HUES48 (cell line): ENCODE data around the gene COX7A1.
A peak's percentile ranks its signal among the peaks of the same experiment; 100 is the strongest.
"Not testable (repeated sequence)": the region's sequence is repeated elsewhere in the genome, so short reads cannot be mapped to it uniquely, and the experiment has no call there.

Experiments used
- H3K27ac ChIP-seq: one replicate; pipeline ENCODE4 v1.7.0; 2013; ENCODE audit warnings: low read depth, low read length, inconsistent platforms
- H3K27me3 ChIP-seq: 2 replicates; pipeline ENCODE4 v1.6.1; 2013; ENCODE audit warnings: mild to moderate bottlenecking, low read length; ENCODE audit not compliant: control insufficient read depth, insufficient read depth
- H3K36me3 ChIP-seq: 2 replicates; pipeline ENCODE4 v1.6.1; 2013; ENCODE audit warnings: low read length; ENCODE audit not compliant: control insufficient read depth, insufficient read depth
- H3K4me1 ChIP-seq: 2 replicates; pipeline ENCODE4 v1.6.1; 2013; ENCODE audit warnings: mild to moderate bottlenecking, low read length; ENCODE audit not compliant: control insufficient read depth, insufficient read depth
- H3K4me3 ChIP-seq: 2 replicates; pipeline ENCODE4 v1.5.1; 2013; ENCODE audit warnings: mild to moderate bottlenecking, low read depth, low read length
- H3K9ac ChIP-seq: 2 replicates; pipeline ENCODE4 v1.6.1; 2013; ENCODE audit warnings: mild to moderate bottlenecking, low read depth, low read length, moderate library complexity
- H3K9me3 ChIP-seq: 2 replicates; pipeline ENCODE4 v1.6.1; 2013; ENCODE audit warnings: low read length; ENCODE audit not compliant: control insufficient read depth, insufficient read depth

Gene COX7A1

DNA sequence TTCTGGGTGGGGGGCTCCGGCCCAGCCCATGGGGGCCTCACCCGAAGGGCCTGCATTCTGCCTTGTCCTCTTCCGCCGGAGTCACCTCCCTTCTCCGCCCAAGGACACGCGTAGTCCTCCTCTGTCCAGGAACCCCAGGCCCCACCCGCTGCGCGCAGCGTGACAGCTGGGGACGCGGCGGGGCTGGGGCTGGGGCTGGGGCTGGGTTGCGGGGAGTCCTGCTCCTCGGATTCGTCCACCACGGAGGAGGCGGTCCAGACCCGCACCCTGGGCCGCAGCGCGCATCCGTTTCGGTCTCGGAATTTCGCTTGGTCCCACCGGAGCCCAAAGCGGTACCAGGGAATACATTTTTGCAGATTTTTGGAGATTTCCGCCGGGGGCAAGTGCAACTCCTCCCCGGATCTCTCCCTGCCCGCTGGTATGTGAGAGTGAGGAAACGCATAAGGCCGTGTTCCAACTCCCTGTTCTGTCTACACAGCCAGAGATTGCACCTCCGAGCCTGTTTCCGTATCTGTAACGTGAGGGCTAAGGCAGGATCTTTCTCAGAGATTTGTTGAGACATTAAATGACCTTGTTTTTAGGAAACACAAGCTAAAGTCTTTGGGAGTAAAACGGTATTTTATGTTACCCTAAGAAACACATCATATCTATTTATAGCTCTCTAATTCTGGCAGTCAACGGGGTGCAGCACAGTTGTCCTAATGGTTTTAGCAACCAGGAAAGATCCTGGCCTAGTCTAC lies at the start of gene COX7A1:
Gene COX7A1, minus strand, starts transcription at position 96 of the 740 bp plus-strand sequence. Its CDS starts 40 bp downstream, at position 56.
- Histone ChIP-seq H3K27ac (no peak within 1 kb of the TSS), H3K27me3 (no peaks in the 10 kb centered on the region), H3K9ac (no peak within 1 kb of the TSS), H3K4me1 (no peaks in the 10 kb centered on the region), H3K4me3 (no peak within 1 kb of the TSS), H3K36me3 (peaks cover 45% of the 10 kb centered on the region), H3K9me3 (no peaks in the 10 kb centered on the region)

DNA sequence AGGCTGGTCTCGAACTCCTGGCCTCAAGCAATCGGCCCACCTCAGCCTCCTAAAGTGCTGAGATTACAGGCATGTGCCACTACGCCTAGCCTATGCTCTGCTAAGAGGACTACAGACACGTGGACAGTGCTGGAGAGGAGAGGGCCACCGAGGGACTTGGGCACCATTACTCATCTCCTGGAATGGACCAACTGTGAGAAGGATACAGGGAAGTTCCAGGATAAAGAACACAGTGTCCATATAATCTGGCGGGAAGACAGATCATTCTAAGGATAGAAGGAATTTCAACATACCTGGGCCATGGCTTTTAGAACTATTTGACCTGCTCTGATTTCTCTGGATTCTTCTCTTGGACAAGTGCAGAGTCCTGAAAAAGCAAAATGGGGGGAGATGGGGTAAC lies 49.4 kb upstream of the COX7A1 start:
- Histone ChIP-seq H3K4me1 (no peaks in the 10 kb centered on the region), H3K36me3 (no peaks in the 10 kb centered on the region), H3K9me3 (no peaks in the 10 kb centered on the region), H3K4me3 (no peak overlapping the region), H3K27ac (no peak overlapping the region), H3K9ac (no peak overlapping the region), H3K27me3 (no peaks in the 10 kb centered on the region)

DNA sequence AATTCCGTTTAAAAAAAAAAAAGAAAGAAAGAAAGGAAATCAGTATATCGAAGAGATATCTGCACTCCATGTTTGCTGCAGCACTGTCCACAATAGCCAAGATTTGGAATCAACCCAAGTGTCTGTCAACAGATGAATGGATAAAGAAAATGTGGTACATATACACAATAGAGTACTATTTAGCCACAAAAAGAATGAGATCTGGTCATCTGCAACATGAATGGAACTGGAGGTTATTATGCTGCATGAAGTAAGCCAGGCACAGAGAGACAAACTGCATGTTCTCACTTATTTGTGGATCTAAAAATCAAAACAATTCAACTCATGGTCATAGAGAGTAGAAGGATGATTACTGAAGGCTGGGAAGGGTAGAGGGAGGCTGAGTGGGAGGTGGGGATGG lies 45.9 kb upstream of the COX7A1 start:
- H3K27me3 ChIP-seq: no peaks in the 10 kb centered on the region
- H3K36me3 ChIP-seq: peaks cover 6% of the 10 kb centered on the region; the same call in 1 of the 2 replicates
- H3K4me1 ChIP-seq: no peaks in the 10 kb centered on the region
- H3K9ac ChIP-seq: no peak overlapping the region
- H3K27ac ChIP-seq: no peak overlapping the region
- no peaks in the 10 kb centered on the region for H3K9me3 ChIP-seq
- H3K4me3 ChIP-seq: no peak overlapping the region

DNA sequence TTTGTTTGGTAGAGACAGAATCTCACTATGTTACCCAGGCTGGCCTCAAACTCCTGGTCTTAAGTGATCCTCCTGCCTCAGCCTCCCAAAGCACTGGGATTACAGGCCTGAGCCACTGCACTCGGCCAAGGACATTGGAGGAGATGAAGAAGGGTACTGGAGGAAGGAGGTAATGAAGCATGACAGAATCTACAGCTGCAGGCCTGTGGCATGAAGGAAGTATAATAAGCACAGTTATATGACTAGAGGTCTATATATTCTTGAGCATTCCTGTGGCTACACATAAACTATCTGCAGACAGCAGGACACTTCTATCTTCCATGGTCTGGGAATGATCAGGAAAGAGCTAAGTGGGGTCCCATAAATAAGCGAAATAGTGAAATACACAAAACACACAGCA lies 44.0 kb upstream of the COX7A1 start:
- H3K9me3 ChIP-seq: no peaks in the 10 kb centered on the region
- no peaks in the 10 kb centered on the region for H3K4me1 ChIP-seq
- H3K36me3 ChIP-seq: peaks cover 6% of the 10 kb centered on the region; the same call in 1 of the 2 replicates
- no peaks in the 10 kb centered on the region for H3K27me3 ChIP-seq
- no peak overlapping the region for H3K27ac ChIP-seq
- no peak overlapping the region for H3K9ac ChIP-seq
- no peak overlapping the region for H3K4me3 ChIP-seq

DNA sequence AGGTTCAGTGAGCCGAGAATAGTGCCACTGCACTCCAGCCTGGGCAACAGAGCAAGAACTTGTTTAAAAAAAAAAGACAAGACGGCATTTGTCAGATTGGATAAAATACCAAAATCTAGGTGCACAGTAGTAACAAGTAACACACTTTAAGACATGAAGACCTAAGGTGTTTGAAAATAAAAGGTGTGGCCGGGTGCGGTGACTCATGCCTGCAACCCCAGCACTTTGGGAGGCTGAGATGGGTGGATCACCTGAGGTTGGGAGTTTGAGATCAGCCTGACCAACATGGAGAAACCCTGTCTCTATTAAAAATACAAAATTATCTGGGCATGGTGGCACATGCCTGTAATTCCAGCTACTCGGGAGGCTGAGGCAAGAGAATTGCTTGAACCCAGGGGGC lies 34.5 kb upstream of the COX7A1 start:
- not testable (repeated sequence) for H3K9ac ChIP-seq, H3K9me3 ChIP-seq, H3K27ac ChIP-seq, H3K27me3 ChIP-seq, H3K4me3 ChIP-seq, H3K36me3 ChIP-seq
- H3K4me1 ChIP-seq: peaks cover 15% of the 10 kb centered on the region

DNA sequence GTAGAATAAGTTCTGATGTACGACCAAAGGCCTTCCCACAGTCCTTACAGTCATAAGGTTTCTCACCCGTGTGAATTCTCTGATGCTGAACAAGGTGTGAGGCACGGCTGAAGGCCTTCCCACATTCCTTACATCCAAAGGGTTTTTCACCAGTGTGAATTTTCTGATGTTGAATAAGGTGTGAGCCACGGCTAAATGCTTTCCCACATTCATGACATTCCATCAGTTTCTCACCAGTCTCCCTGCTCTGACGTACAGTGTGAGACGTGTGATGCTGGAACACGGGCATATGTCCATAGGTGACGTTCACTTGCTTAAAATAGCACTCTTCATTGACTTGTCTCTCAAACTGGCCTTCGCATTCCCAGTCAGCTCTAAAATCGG lies 31.0 kb upstream of the COX7A1 start:
- H3K27me3 ChIP-seq: no peaks in the 10 kb centered on the region
- H3K4me1 ChIP-seq: peaks cover 15% of the 10 kb centered on the region
- H3K36me3 ChIP-seq: peaks cover 5% of the 10 kb centered on the region; the same call in 1 of the 2 replicates
- no peaks in the 10 kb centered on the region for H3K9me3 ChIP-seq
- no peak overlapping the region for H3K4me3 ChIP-seq
- H3K9ac ChIP-seq: 0 out of 2 replicates have a peak overlapping the region, but pooled peaks have one; percentile 2
- H3K27ac ChIP-seq: peak overlapping the region; percentile 84

DNA sequence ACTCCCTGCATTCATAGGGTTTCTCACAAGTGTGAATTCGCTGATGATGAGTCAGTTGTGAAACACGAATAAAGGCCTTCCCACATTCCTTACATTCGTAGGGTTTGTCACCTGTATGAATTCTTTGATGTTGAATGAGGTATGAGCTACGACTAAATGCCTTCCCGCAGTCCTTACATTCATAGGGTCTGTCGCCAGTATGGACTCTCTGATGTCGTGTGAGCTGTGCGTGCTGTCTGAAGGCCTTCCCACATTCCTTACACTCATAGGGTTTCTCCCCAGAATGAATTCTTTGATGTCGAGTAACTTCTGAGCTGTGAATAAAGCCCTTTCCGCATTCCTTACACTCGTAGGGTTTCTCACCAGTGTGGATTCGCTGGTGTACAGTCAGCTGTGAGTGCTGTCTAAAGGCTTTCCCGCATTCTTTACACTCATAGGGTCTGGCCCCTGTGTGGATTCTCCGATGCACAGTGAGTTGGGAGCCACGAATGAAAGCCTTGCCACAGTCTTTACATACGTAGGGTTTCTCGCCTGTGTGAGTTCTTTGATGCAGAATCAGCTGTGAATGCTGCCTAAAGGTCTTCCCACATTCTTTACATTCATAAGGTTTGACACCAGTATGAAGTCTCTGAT lies 30.5 kb upstream of the COX7A1 start:
- Histone ChIP-seq H3K27ac (peak overlapping the region; percentile 84), H3K27me3 (no peaks in the 10 kb centered on the region), H3K36me3 (peaks cover 5% of the 10 kb centered on the region; the same call in 1 of the 2 replicates), H3K9ac (peak overlapping the region; percentile 19), H3K4me3 (no peak overlapping the region), H3K4me1 (peaks cover 15% of the 10 kb centered on the region), H3K9me3 (no peaks in the 10 kb centered on the region)

DNA sequence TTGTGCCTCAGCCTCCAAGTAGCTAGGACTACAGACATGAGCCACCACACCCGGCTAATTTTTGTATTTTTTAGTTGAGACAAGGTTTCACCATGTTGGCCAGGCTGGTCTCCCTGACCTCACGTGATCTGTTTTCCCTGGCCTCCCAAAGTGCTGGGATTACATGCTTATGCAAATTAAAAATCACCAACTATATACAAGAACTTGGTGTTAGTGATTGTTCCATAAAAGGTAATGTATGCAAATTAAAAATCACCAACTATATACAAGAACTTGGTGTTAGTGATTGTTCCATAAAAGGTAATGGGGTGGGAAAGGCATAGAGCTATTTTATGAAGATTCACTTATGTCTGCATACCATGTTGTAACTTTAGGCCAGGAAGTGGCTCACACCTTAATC lies 26.8 kb upstream of the COX7A1 start:
- H3K27ac ChIP-seq, H3K36me3 ChIP-seq, H3K4me3 ChIP-seq, H3K9me3 ChIP-seq, H3K27me3 ChIP-seq, H3K9ac ChIP-seq: not testable (repeated sequence)
- H3K4me1 ChIP-seq: peaks cover 15% of the 10 kb centered on the region

DNA sequence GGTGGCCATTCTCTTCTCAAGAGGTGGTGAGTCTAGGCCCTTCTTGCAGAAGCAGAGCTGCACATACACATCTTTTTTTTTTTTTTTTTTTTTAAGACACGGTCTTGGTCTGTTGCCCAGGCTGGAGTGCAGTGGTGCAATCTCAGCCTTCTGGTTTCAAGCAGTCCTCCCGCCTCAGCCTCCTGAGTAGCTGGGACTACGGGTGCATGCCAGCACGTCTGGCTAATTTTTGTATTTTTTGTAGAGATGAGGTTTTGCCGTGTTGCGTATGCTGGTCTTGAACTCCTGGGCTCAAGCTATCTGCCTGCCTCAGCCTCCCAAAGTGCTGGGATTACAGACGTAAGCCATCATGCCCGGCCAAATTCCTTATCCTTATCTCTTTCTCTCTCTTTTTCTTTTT lies 21.6 kb upstream of the COX7A1 start:
- not testable (repeated sequence) for H3K27me3 ChIP-seq, H3K9me3 ChIP-seq, H3K9ac ChIP-seq, H3K4me3 ChIP-seq, H3K4me1 ChIP-seq, H3K36me3 ChIP-seq, H3K27ac ChIP-seq

DNA sequence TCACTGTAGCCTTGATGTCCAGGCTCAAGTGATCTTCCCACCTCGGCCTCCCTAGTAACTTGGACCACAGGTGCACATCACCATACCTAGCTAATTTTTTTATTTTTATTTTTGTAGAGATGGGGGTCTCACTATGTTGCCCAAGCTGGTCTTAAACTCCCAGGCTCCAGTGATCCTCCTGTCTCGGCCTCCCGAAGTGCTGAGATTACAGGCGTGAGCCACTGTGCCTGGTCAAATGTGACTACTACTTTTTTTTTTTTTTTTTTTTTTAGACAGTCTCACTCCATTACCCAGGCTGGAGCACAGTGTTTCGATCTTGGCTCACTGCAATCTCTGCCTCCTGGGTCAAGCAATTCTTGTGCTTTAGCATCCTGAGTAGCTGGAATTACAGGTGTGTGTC lies 20.6 kb upstream of the COX7A1 start:
- H3K9ac ChIP-seq: no peak overlapping the region
- no peaks in the 10 kb centered on the region for H3K36me3 ChIP-seq
- H3K27me3 ChIP-seq: no peaks in the 10 kb centered on the region
- H3K4me1 ChIP-seq: no peaks in the 10 kb centered on the region
- H3K9me3 ChIP-seq: no peaks in the 10 kb centered on the region
- H3K4me3 ChIP-seq: no peak overlapping the region
- no peak overlapping the region for H3K27ac ChIP-seq

DNA sequence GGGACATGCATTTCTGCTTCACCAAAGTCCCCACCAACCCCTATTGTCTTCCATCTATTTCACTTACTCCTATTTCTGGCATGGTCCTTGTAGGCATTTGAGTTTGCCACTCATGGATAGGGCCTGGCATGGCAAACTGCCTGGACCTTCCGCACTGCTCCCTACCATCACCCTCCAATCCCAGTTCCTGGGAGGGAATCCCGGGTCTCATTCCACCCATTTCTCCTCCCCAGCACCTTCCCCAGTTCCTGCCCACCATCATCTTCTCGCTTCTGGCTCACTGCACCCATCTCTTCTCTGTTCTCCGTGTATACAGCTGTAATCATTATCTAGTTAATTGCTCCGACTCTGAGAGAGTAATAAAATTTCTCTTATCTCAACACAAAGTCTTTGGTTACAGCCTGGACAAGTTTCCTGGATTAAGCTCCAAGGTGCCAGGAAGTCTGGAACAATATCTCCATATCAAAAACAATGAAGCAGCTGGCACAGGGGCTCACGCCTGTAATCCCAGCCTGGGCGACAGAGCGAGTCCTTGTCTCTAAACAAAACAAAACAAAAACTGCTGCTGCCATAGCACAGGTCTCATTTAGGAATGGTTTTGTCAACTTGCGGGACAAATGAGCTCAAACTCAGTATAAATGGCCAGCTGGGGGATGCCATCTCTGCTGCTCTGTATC lies 17.0 kb upstream of the COX7A1 start:
- H3K27ac ChIP-seq: peak overlapping the region; percentile 20

More for the DNA sequence above, 17.0 kb upstream of the COX7A1 start:
- no peaks in the 10 kb centered on the region for H3K9me3 ChIP-seq
- no peaks in the 10 kb centered on the region for H3K27me3 ChIP-seq
- no peaks in the 10 kb centered on the region for H3K4me1 ChIP-seq
- H3K36me3 ChIP-seq: no peaks in the 10 kb centered on the region
- no peak overlapping the region for H3K4me3 ChIP-seq
- H3K9ac ChIP-seq: no peak overlapping the region
